ENCODE results near the gene FBXO40. TPM values are rescaled to one million over a fixed set of nuclear protein-coding genes. Genes with fewer than 3 reads are reported as not detected.
"Not testable (repeated sequence)": the region's sequence is repeated elsewhere in the genome, so short reads cannot be mapped to it uniquely, and the experiment has no call there.

Gene FBXO40
- total and polyA plus RNA-seq, 10 of the 15 experiments (the other 5 are each of a cell fraction or from before 2014, with no cell fraction given): 0.03 to 0.05 (median 0.04) TPM; not detected in 7

GRCh38 chr3:121598564-121598963, 5.4 kb downstream of the FBXO40 start:
- no peak overlapping the region for H3K27ac ChIP-seq (ENCODE audit: control insufficient read depth, insufficient read depth)
- H3K79me2 ChIP-seq (ENCODE audit: control insufficient read depth, insufficient read depth, low read length): no peaks in the 10 kb centered on the region
- no peaks in the 10 kb centered on the region for H3K36me3 ChIP-seq (ENCODE audit: control insufficient read depth in 2 of 2, insufficient read depth in 2 of 2, low read length in 1 of 2)
- no peak for FAIRE-seq
- H3K4me1 ChIP-seq (ENCODE audit: control insufficient read depth, insufficient read depth, low read length): no peaks in the 10 kb centered on the region
- no peak overlapping the region for H2AFZ ChIP-seq (ENCODE audit: control insufficient read depth, low read depth, low read length)
- DNase-seq (ENCODE audit: low read depth, low spot score): no peak
- 97% methylated on average over 2 of the region's 2 CpGs for WGBS (ENCODE audit: insufficient coverage, insufficient replicate concordance, low lambda C conversion rate, missing lambda C conversion rate)
- ChIA-PET SMC1A (ENCODE audit: uncharacterized antibody, unreplicated experiment) (interaction anchor here (0.7 to 1.4 kb wide), 3 partner anchors 36 to 123 kb away, joined by 3 read pairs; no protein-coding TSS in a partner anchor), RAD21 (ENCODE audit: unreplicated experiment) (no interaction called here), CTCF (interaction anchor here (0.8 to 1.1 kb wide), 2 partner anchors 50 to 177 kb away, joined by 3 read pairs; no protein-coding TSS in a partner anchor), POLR2A (interaction anchor here (0.7 kb wide), 1 partner anchor 19 kb away, joined by 3 read pairs; no protein-coding TSS in a partner anchor)
- no peak overlapping the region for H3K4me3 ChIP-seq
- no peaks in the 10 kb centered on the region for H4K20me1 ChIP-seq (ENCODE audit: control insufficient read depth, insufficient read depth)
- in situ Hi-C loops (cut with MboI) (no loop called here), intact Hi-C loops (cut with micrococcal nuclease; ENCODE audit: unreplicated experiment) (no loop called here)
- TF ChIP-seq RUNX3 (IDR thresholded peaks at IDR 0.05; ENCODE audit: low read length) (no peak), NR2C1 (IDR thresholded peaks at IDR 0.05) (no peak), EZH2 (IDR thresholded peaks at IDR 0.05; ENCODE audit: borderline replicate concordance, control insufficient read depth, low read depth, low read length) (no peak), EED (IDR thresholded peaks at IDR 0.05; ENCODE audit: low read depth) (no peak), POLR2AphosphoS5 (IDR thresholded peaks at IDR 0.05; ENCODE audit: low read length) (no peak), HCFC1 (IDR thresholded peaks at IDR 0.05; ENCODE audit: low read length) (no peak), PML (IDR thresholded peaks at IDR 0.05; ENCODE audit: low read length) (no peak), LARP7 (IDR thresholded peaks at IDR 0.05) (no peak), PAX5 (IDR thresholded peaks at IDR 0.05; ENCODE audit: borderline replicate concordance, low read depth, low read length) (no peak), BACH1 (IDR thresholded peaks at IDR 0.05; ENCODE audit: borderline replicate concordance) (no peak), GABPA (IDR thresholded peaks at IDR 0.05; ENCODE audit: low read depth) (no peak)
- BruUV-seq (replicated peaks): no TSS peak
- no peak overlapping the region for H3K4me2 ChIP-seq (ENCODE audit: control insufficient read depth, insufficient read depth)
- H3K27me3 ChIP-seq (replicated peaks in 1 of 2; ENCODE audit: control insufficient read depth in 2 of 2, insufficient read depth in 2 of 2, low read length in 1 of 2): no peaks in the 10 kb centered on the region
- H3K9ac ChIP-seq (ENCODE audit: control insufficient read depth, insufficient read depth, low read length): no peak overlapping the region
- no peak for ATAC-seq
- no peaks in the 10 kb centered on the region for H3K9me3 ChIP-seq (replicated peaks; ENCODE audit: control insufficient read depth, insufficient read depth, low read length)

- 100% methylated on average over 1 of the region's 2 CpGs for WGBS (ENCODE audit: insufficient coverage, insufficient replicate concordance, low lambda C conversion rate, missing lambda C conversion rate)
- BruUV-seq (replicated peaks); CTCF ChIA-PET; H3K36me3 ChIP-seq (ENCODE audit: control insufficient read depth in 2 of 2, insufficient read depth in 2 of 2, low read length in 1 of 2); in situ Hi-C loops (cut with MboI); H3K9ac ChIP-seq (ENCODE audit: control insufficient read depth, insufficient read depth, low read length); intact Hi-C loops (cut with micrococcal nuclease; ENCODE audit: unreplicated experiment); H2AFZ ChIP-seq (ENCODE audit: control insufficient read depth, low read depth, low read length); H3K9me3 ChIP-seq (replicated peaks; ENCODE audit: control insufficient read depth, insufficient read depth, low read length); H3K27ac ChIP-seq (ENCODE audit: control insufficient read depth, insufficient read depth); H3K4me2 ChIP-seq (ENCODE audit: control insufficient read depth, insufficient read depth); H4K20me1 ChIP-seq (ENCODE audit: control insufficient read depth, insufficient read depth); RAD21 ChIA-PET (ENCODE audit: unreplicated experiment); H3K4me3 ChIP-seq; H3K79me2 ChIP-seq (ENCODE audit: control insufficient read depth, insufficient read depth, low read length); ATAC-seq; DNase-seq (ENCODE audit: low read depth, low spot score); H3K4me1 ChIP-seq (ENCODE audit: control insufficient read depth, insufficient read depth, low read length); FAIRE-seq; H3K27me3 ChIP-seq (replicated peaks in 1 of 2; ENCODE audit: control insufficient read depth in 2 of 2, insufficient read depth in 2 of 2, low read length in 1 of 2): not testable (repeated sequence)
- POLR2A ChIA-PET: interaction anchor here (0.7 kb wide), 1 partner anchor 646 kb away, joined by 5 read pairs; no protein-coding TSS in a partner anchor
- SMC1A ChIA-PET (ENCODE audit: uncharacterized antibody, unreplicated experiment): interaction anchor here (0.6 kb wide), 1 partner anchor 21 kb away, joined by 3 read pairs; no protein-coding TSS in a partner anchor
These were observed 6.7 kb downstream of the FBXO40 start for GRCh38 chr3:121599900-121600299.
